Glutamatergic neuron (in vitro differentiated cells): ENCODE measurements around the gene CD19. TPM values are rescaled to one million over a fixed set of nuclear protein-coding genes. Genes with fewer than 3 reads are reported as not detected.

ENCODE experiments used
- DNase-seq: peaks from one replicate; pipeline ENCODE4 v3.0.0; 2022
- H3K27ac Mint-ChIP-seq: one replicate; pipeline ENCODE4 v1.8.0; 2020; ENCODE audit warnings: mild to moderate bottlenecking, mixed read lengths, inconsistent platforms; ENCODE audit not compliant: unreplicated experiment
- H3K27me3 Mint-ChIP-seq: one replicate; pipeline ENCODE4 v1.8.0; 2020; ENCODE audit warnings: mild to moderate bottlenecking, moderate library complexity, mixed read lengths, inconsistent platforms; ENCODE audit not compliant: unreplicated experiment
- H3K36me3 Mint-ChIP-seq: one replicate; pipeline ENCODE4 v1.8.0; 2020; ENCODE audit warnings: mild to moderate bottlenecking, mixed read lengths, inconsistent platforms; ENCODE audit not compliant: unreplicated experiment
- H3K4me1 Mint-ChIP-seq: one replicate; pipeline ENCODE4 v1.8.0; 2020; ENCODE audit warnings: mild to moderate bottlenecking, low read depth, mixed read lengths, inconsistent platforms; ENCODE audit not compliant: unreplicated experiment
- H3K4me3 Mint-ChIP-seq: one replicate; pipeline ENCODE4 v1.8.0; 2020; ENCODE audit warnings: mild to moderate bottlenecking, mixed read lengths, inconsistent platforms; ENCODE audit not compliant: unreplicated experiment
- H3K9me3 Mint-ChIP-seq: one replicate; pipeline ENCODE4 v1.8.0; 2020; ENCODE audit warnings: mild to moderate bottlenecking, moderate library complexity, mixed read lengths, inconsistent platforms; ENCODE audit not compliant: unreplicated experiment
- total RNA-seq: library from RNA; stranded (reverse); fragmentation: NEBNext Ultra II Directional; extraction: Animal tissue kit (Norgen Biotek cat#: 25700); gene quantifications from one replicate; pipeline ENCODE4 v1.2.1, GENCODE V29; 2021; ENCODE audit not compliant: unreplicated experiment
- TF ChIP-seq, protein P1 (sequence below): fragments of 200-600 bp; sonication (generic); IDR thresholded peaks from one replicate; pipeline ENCODE4 v1.5.0; 2021; ENCODE audit not compliant: partially characterized antibody, unreplicated experiment

CD19 gene
- total RNA-seq, 1 donor from 2014 or later, result 0.27 TPM

DNA sequence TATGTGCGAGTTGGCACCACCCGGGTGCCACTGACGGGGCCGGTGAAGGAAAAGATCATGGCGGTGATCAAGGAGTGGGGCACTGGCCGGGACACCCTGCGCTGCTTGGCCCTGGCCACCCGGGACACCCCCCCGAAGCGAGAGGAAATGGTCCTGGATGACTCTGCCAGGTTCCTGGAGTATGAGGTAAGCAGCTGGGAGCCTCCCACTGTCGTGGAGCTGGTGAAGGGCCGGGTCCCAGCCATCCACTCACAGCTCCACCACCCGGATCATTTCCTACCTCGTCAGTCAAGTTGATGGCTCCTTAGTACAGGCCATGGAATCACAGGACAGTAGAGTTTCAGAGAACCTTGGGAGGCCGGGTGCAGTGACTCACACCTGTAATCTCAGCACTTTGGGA is 33.5 kb upstream of the CD19 start:
- DNase-seq, result no peak

DNA sequence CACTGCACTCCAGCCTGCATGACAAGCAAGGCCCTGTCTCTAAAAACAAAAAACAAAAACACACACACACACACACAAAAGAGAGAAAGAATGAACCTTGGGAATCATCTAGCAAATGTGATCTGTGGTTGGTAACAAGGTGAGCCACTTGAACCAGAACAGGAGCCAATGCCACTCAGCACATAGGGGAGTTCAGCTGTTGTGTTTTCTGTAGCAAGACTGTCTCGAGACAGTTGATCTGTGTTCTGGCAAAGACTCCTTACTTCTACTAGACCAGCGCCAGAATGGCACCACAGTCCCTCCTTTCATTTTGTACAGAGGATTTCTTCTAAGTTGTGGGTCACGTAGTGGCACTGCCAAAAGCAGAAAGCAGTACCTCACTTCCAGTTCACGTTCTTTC is 32.8 kb upstream of the CD19 start:
- Mint-ChIP-seq H3K4me3 (no peak overlapping the region), H3K36me3 (no peaks in the 10 kb centered on the region), H3K27ac (no peak overlapping the region), H3K4me1 (no peaks in the 10 kb centered on the region), H3K27me3 (peaks cover 7% of the 10 kb centered on the region), H3K9me3 (peaks cover 3% of the 10 kb centered on the region)
- no peak for DNase-seq
- TF ChIP-seq, protein P1, sequence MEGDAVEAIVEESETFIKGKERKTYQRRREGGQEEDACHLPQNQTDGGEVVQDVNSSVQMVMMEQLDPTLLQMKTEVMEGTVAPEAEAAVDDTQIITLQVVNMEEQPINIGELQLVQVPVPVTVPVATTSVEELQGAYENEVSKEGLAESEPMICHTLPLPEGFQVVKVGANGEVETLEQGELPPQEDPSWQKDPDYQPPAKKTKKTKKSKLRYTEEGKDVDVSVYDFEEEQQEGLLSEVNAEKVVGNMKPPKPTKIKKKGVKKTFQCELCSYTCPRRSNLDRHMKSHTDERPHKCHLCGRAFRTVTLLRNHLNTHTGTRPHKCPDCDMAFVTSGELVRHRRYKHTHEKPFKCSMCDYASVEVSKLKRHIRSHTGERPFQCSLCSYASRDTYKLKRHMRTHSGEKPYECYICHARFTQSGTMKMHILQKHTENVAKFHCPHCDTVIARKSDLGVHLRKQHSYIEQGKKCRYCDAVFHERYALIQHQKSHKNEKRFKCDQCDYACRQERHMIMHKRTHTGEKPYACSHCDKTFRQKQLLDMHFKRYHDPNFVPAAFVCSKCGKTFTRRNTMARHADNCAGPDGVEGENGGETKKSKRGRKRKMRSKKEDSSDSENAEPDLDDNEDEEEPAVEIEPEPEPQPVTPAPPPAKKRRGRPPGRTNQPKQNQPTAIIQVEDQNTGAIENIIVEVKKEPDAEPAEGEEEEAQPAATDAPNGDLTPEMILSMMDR, result no peak

More for the DNA sequence above, 33.5 kb upstream of the CD19 start:
- no peaks in the 10 kb centered on the region for H3K36me3 Mint-ChIP-seq
- H3K27me3 Mint-ChIP-seq, result peaks cover 6% of the 10 kb centered on the region
- no peak overlapping the region for H3K4me3 Mint-ChIP-seq
- no peak overlapping the region for H3K27ac Mint-ChIP-seq
- H3K9me3 Mint-ChIP-seq, result peaks cover 3% of the 10 kb centered on the region
- TF ChIP-seq, protein P1, result no peak
- H3K4me1 Mint-ChIP-seq, result no peaks in the 10 kb centered on the region

DNA sequence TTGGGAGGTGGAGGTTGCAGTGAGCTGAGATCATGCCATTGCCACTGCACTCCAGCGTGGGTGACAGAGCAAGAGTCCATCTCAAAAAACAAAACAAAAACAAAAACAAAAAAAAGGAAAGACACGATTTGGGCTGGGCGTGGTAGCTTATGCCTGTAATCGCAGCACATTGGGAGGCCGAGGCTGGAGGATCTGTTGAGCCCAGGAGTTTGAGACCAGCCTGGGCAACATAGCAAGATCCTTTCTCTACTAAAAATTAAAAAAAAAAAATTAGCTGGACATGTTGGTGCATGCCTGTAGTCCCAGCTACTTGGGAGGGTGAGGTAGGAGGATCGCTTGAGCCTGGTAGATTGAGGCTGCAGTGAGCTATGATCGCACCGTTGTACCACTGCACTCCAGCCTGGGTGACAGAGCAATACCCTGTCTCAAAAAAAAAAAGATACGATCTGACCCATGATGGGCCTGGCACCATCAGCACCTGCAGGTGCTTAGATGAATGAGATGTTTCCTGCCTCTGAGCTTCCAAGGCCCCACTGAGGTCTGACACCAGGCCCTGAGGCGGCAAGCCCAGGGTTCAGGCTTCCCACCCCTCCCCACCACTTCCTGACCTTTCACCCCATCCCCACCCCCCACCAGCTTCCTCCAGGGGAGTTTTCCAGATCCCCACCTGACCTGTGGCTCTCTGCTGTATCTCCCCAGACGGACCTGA is 31.7 kb upstream of the CD19 start:
- peaks cover 7% of the 10 kb centered on the region for H3K27me3 Mint-ChIP-seq
- H3K4me3 Mint-ChIP-seq, result no peak overlapping the region
- H3K4me1 Mint-ChIP-seq, result no peaks in the 10 kb centered on the region
- H3K9me3 Mint-ChIP-seq, result peaks cover 2% of the 10 kb centered on the region
- DNase-seq, result no peak
- no peak overlapping the region for H3K27ac Mint-ChIP-seq
- no peaks in the 10 kb centered on the region for H3K36me3 Mint-ChIP-seq
- TF ChIP-seq, protein P1, result no peak

DNA sequence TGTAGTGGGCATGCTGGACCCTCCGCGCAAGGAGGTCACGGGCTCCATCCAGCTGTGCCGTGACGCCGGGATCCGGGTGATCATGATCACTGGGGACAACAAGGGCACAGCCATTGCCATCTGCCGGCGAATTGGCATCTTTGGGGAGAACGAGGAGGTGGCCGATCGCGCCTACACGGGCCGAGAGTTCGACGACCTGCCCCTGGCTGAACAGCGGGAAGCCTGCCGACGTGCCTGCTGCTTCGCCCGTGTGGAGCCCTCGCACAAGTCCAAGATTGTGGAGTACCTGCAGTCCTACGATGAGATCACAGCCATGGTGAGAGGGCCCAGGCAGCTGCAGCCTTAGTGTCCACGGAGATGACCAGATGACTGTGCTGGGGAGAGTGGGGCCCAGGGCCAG is 31.2 kb upstream of the CD19 start:
- Mint-ChIP-seq H3K4me3 (no peak overlapping the region), H3K4me1 (no peaks in the 10 kb centered on the region), H3K36me3 (no peaks in the 10 kb centered on the region), H3K9me3 (no peaks in the 10 kb centered on the region), H3K27ac (no peak overlapping the region), H3K27me3 (peaks cover 7% of the 10 kb centered on the region)
- no peak for DNase-seq
- TF ChIP-seq, protein P1, result no peak

DNA sequence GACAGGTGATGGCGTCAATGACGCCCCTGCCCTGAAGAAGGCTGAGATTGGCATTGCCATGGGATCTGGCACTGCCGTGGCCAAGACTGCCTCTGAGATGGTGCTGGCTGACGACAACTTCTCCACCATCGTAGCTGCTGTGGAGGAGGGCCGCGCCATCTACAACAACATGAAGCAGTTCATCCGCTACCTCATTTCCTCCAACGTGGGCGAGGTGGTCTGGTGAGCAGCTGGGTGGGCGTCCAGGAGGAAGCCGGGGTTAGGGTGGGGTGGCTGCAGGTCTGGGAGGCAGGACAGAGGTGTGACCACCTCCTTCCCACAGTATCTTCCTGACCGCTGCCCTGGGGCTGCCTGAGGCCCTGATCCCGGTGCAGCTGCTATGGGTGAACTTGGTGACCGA is 29.9 kb upstream of the CD19 start:
- no peak overlapping the region for H3K27ac Mint-ChIP-seq
- TF ChIP-seq, protein P1, result no peak
- no peak for DNase-seq
- no peaks in the 10 kb centered on the region for H3K9me3 Mint-ChIP-seq
- peaks cover 7% of the 10 kb centered on the region for H3K27me3 Mint-ChIP-seq
- no peak overlapping the region for H3K4me3 Mint-ChIP-seq
- H3K4me1 Mint-ChIP-seq, result no peaks in the 10 kb centered on the region
- no peaks in the 10 kb centered on the region for H3K36me3 Mint-ChIP-seq
